Muscle layer of duodenum (tissue), 2 donors: ENCODE measurements around the gene ITPR2.

Source experiments
- H3K27ac ChIP-seq: one replicate; pipeline ENCODE4 v1.7.0; 2013; ENCODE audit warnings: mild to moderate bottlenecking, low read length
- H3K27me3 ChIP-seq: one replicate; pipeline ENCODE4 v1.7.0; 2013; ENCODE audit warnings: low read depth, mild to moderate bottlenecking, control low read depth, low read length
- H3K36me3 ChIP-seq, 2 donors: one replicate each; pipeline ENCODE4 v1.7.0; 2013; ENCODE audit warnings: low read length in 2 of 2, control low read depth in 1 of 2, mild to moderate bottlenecking in 1 of 2; ENCODE audit not compliant: insufficient read depth in 2 of 2, control insufficient read depth in 1 of 2
- H3K4me1 ChIP-seq, 2 donors: one replicate each; pipeline ENCODE4 v1.7.0; 2013; ENCODE audit warnings: low read length in 2 of 2, mild to moderate bottlenecking in 2 of 2, control low read depth in 1 of 2, moderate library complexity in 1 of 2; ENCODE audit not compliant: insufficient read depth in 2 of 2, control insufficient read depth in 1 of 2
- H3K4me3 ChIP-seq, 2 donors: one replicate each; pipeline ENCODE4 v1.7.0; 2013; ENCODE audit warnings: low read length in 2 of 2, low read depth in 1 of 2, mild to moderate bottlenecking in 1 of 2
- H3K9me3 ChIP-seq, 2 donors: one replicate each; pipeline ENCODE4 v1.7.0; 2013; ENCODE audit warnings: low read length in 2 of 2, control low read depth in 1 of 2, mild to moderate bottlenecking in 1 of 2; ENCODE audit not compliant: control insufficient read depth in 1 of 2
- donor health status: healthy.

Gene ITPR2

GRCh38 chr12:26426652-26427051 is 406.3 kb downstream of the ITPR2 start:
- H3K27ac ChIP-seq = no peak overlapping the region
- H3K4me1 ChIP-seq = no peaks in the 10 kb centered on the region
- no peaks in the 10 kb centered on the region for H3K36me3 ChIP-seq
- H3K4me3 ChIP-seq = no peak overlapping the region
- no peaks in the 10 kb centered on the region for H3K27me3 ChIP-seq
- no peaks in the 10 kb centered on the region for H3K9me3 ChIP-seq

- no peaks in the 10 kb centered on the region for H3K36me3 ChIP-seq
- H3K27me3 ChIP-seq = no peaks in the 10 kb centered on the region
- no peak overlapping the region for H3K4me3 ChIP-seq
- no peaks in the 10 kb centered on the region for H3K4me1 ChIP-seq
- no peak overlapping the region for H3K27ac ChIP-seq
- no peaks in the 10 kb centered on the region for H3K9me3 ChIP-seq
Observed at GRCh38 chr12:26425587-26426260, 407.3 kb downstream of the ITPR2 start.

DNA sequence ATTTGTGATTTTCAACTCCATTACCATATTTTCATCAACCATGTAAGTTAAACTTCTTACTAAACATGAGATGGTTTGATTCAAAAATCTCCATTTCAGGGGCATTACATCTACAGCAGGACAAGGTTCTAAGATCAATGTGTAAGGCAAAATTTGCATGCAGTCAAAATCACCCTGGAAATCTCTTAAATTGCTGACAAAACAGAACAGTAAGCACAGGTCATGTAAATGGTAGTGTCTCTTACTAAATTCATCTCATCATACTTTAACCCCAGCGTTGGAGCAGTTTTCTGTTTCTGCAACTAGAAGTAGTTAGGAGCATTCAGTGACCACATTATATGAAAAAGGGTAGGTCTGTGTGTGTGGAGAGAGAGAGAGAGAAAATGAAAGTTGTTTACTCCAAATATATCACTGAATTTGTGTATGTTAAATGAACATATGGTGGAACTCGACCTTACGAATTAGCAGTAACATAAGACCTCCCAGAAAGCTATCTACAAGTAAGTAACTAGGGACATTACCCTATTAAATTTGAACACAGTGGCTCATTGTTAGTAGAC is 410.1 kb downstream of the ITPR2 start:
- no peak overlapping the region for H3K4me3 ChIP-seq
- peaks cover 0 to 2% of the 10 kb centered on the region in 2 donors for H3K36me3 ChIP-seq
- H3K4me1 ChIP-seq = no peaks in the 10 kb centered on the region
- no peaks in the 10 kb centered on the region for H3K27me3 ChIP-seq
- H3K9me3 ChIP-seq = no peaks in the 10 kb centered on the region
- H3K27ac ChIP-seq = no peak overlapping the region

- no peak overlapping the region for H3K4me3 ChIP-seq
- H3K27me3 ChIP-seq = no peaks in the 10 kb centered on the region
- H3K27ac ChIP-seq = no peak overlapping the region
- H3K4me1 ChIP-seq = no peaks in the 10 kb centered on the region
- H3K36me3 ChIP-seq = peaks cover 0 to 4% of the 10 kb centered on the region in 2 donors
- H3K9me3 ChIP-seq = no peaks in the 10 kb centered on the region
Observed at GRCh38 chr12:26416550-26416949, 416.4 kb downstream of the ITPR2 start.

GRCh38 chr12:26410689-26411088 is 422.3 kb downstream of the ITPR2 start:
- Histone ChIP-seq H3K27ac (no peak overlapping the region), H3K27me3 (no peaks in the 10 kb centered on the region), H3K9me3 (no peaks in the 10 kb centered on the region), H3K36me3 (peaks cover 8 to 14% of the 10 kb centered on the region in 2 donors), H3K4me1 (no peaks in the 10 kb centered on the region), H3K4me3 (no peak overlapping the region)

DNA sequence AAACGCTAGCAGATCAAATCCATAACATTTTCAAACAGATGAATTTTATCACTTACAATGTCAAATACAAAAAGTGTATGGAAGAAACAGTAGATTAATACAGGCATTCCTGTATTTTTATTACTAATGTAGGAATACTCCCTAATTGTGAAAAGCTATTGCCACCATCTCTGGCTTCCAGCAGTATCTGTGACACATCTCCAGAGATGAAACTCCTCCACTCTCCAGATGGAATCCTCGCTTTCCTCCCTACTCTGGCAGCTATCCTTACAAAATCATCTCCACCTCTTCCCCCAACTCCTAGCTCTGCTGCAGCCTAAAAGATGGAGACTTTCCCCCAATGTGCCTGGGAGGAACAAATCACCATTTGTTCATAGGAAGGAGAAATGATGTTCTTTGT is 426.2 kb downstream of the ITPR2 start:
- Histone ChIP-seq H3K4me3 (no peak overlapping the region), H3K4me1 (no peaks in the 10 kb centered on the region), H3K9me3 (no peaks in the 10 kb centered on the region), H3K36me3 (peaks cover 8 to 14% of the 10 kb centered on the region in 2 donors), H3K27ac (no peak overlapping the region), H3K27me3 (no peaks in the 10 kb centered on the region)

DNA sequence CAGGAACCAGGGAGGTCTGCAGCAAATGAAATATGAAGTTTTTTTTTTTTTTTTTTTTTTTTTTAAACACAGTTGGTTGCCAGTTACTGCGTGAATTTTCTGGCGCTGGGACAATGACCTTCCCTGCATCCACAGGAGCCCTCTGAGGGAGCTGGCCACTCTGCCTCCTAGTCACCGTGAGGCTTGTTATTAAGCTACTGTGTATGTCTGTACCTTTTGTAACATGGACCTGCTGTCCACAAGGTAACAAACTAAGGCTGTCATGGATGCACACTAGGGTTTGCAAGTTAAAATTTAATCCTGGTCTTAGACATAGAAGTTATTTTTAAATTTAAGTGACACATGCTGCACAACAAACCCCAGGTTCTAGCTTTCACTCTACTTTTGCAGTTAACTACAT is 426.6 kb downstream of the ITPR2 start:
- no peaks in the 10 kb centered on the region for H3K9me3 ChIP-seq
- H3K4me3 ChIP-seq = no peak overlapping the region
- H3K27ac ChIP-seq = no peak overlapping the region
- H3K27me3 ChIP-seq = no peaks in the 10 kb centered on the region
- no peaks in the 10 kb centered on the region for H3K4me1 ChIP-seq
- peaks cover 8 to 14% of the 10 kb centered on the region in 2 donors for H3K36me3 ChIP-seq

GRCh38 chr12:26403601-26404000 is 429.4 kb downstream of the ITPR2 start:
- Histone ChIP-seq H3K27me3 (no peaks in the 10 kb centered on the region), H3K4me3 (no peak overlapping the region), H3K36me3 (no peaks in the 10 kb centered on the region), H3K27ac (no peak overlapping the region), H3K4me1 (no peaks in the 10 kb centered on the region), H3K9me3 (no peaks in the 10 kb centered on the region)

DNA sequence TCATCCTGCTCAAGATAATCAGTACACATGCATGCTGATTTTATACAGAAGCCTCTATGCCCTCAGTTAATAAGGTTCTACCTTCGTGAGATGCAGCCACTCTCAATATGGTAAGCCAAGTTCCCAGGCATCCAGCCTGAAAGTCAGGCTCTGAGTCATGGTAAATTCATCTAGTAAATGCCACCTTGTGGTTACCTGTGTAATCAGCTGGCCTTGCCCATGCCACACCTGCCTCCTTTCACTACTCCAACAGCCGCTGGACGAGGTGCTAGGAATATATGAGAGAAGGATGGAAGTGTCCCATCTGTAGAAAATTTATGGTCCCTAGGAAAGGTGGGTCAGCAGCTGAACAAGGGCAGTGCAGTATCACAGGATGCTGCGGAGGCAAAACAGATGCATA is 430.3 kb downstream of the ITPR2 start:
- Histone ChIP-seq H3K27ac (no peak overlapping the region), H3K36me3 (no peaks in the 10 kb centered on the region), H3K4me3 (no peak overlapping the region), H3K4me1 (no peaks in the 10 kb centered on the region), H3K27me3 (no peaks in the 10 kb centered on the region), H3K9me3 (no peaks in the 10 kb centered on the region)

GRCh38 chr12:26401874-26402273 is 431.1 kb downstream of the ITPR2 start:
- Histone ChIP-seq H3K4me1 (no peaks in the 10 kb centered on the region), H3K9me3 (no peaks in the 10 kb centered on the region), H3K4me3 (no peak overlapping the region), H3K27me3 (no peaks in the 10 kb centered on the region), H3K27ac (no peak overlapping the region), H3K36me3 (peaks cover 0 to 3% of the 10 kb centered on the region in 2 donors)

DNA sequence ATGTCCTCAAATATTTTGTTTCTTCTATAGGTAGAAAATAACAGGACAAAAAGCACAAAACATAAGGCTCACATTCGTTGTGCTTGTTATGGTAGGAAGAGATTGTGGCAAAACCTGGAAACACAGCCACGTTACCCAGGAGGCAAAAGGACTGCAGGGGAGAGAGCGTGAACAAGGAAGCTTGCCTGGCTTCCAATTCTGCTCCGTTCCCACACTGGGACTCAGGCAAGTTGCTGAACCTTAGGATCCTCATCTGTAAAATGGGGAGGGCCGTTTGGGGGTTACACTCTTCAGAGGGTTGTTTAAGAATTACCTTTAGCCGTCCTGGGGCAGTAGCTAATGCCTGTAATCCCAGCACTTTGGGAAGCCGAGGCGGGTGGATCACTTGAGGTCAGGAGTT is 432.4 kb downstream of the ITPR2 start:
- Histone ChIP-seq H3K27ac (no peak overlapping the region), H3K4me3 (no peak overlapping the region), H3K27me3 (no peaks in the 10 kb centered on the region), H3K4me1 (no peaks in the 10 kb centered on the region), H3K36me3 (peaks cover 8 to 9% of the 10 kb centered on the region in 2 donors), H3K9me3 (no peaks in the 10 kb centered on the region)

DNA sequence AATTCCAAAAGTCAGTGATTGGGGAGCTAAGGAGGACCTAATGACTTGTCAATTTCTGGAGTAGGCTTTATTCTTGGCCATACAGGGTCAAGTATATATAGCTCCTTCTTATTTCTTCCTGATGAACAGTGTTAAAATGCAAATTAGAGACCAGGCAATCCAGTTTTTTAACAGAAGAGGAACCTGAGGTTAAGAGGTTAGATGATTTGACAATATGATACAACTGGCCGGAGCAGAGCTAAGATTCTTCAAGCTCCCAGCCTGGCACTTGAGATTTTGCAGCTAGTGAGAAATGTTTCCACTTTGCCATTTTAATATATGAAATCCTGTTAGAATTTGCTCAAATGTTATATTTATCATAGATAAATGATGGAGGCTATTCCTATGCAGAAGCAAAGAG is 433.6 kb downstream of the ITPR2 start:
- Histone ChIP-seq H3K9me3 (no peaks in the 10 kb centered on the region), H3K27ac (no peak overlapping the region), H3K36me3 (peaks cover 13 to 20% of the 10 kb centered on the region in 2 donors), H3K27me3 (no peaks in the 10 kb centered on the region), H3K4me1 (no peaks in the 10 kb centered on the region), H3K4me3 (no peak overlapping the region)
